DMS53 treated with DMSO at 0.1 percent for 48 hours (cell line): ENCODE data around the gene BCLAF1.
"Not testable (repeated sequence)": the region's sequence is repeated elsewhere in the genome, so short reads cannot be mapped to it uniquely, and the experiment has no call there.

Experiments used
- DNase-seq: peaks from one replicate; lab custom pipeline; 2025; ENCODE audit not compliant: unreplicated experiment; lab: John Stamatoyannopoulos, UW

The BCLAF1 gene

DNA sequence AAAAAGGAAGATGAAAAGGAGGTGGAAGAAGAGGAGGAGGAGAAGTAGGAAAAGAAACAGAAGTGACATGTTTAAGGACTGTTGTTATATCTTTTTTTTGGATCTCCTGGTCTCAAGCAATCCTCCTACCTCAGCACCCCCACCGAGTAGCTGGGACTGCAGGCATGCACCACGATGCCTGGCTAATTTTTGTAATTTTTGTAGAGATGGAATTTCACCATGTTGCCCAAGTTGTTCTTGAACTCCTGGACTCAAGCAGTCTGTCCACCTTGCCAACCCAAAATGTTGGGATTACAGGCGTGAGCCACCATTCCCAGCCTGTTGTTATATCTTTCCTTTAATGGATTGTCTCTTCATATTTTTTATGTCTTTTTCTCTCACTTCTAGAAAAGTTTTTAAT, 19.5 kb upstream of the BCLAF1 start:
- DNase-seq: no peak

DNA sequence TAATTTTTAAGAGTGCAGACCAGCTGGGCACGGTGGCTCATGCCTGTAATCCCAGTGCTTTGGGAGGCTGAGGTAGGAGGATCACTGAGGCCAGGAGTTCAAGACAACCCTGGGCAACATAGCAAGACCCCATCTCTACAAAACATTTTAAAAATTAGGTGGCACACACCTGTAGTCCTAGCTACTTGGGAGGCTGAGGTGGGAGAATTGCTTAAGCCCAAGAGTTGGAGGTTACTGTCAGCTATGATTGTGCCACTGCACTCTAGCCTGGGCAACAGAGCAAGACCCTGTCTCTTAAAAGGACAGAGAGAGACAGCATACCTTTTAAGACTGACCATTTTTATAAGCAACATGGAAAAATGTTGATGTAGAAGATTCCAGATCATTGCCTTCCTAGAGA, 18.8 kb upstream of the BCLAF1 start:
- DNase-seq: not testable (repeated sequence)

DNA sequence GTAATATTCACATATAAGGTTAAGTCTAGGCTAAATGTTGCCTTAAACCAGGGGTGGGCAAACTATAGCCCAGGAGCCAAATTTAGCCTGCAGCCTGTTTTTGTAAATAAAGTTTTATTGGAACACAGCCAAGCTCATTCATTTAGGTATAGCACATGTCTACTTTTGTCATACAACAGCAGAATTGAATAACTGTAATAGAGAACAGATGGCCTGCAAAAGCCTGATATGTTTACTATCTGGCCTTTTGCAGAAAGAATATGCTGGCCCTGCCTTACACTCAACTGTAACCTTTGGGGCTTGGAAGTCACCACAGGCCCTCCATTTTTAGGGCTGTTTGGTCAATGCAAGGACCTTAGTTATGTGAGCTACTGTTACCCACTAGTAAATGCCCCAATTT, 17.7 kb upstream of the BCLAF1 start:
- DNase-seq: no peak

DNA sequence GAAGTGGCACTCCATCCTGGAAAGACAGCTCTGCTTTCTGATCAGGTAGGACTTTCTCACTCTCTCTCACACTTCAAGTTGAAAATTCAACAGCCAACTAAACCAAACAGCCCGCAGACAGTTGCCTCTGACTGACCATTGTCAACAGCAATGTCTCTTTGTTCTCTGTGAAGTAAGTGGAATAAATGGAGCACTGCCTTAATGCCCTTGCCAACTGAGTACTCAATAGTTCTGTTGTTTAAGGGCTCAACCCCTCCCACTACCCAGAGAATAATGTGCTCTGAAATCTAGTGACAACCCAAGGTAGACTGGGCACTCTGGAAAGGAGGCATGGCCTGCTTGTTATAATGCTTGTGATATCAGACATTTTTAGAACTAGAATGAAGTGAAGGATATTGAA, 16.8 kb upstream of the BCLAF1 start:
- DNase-seq: no peak

DNA sequence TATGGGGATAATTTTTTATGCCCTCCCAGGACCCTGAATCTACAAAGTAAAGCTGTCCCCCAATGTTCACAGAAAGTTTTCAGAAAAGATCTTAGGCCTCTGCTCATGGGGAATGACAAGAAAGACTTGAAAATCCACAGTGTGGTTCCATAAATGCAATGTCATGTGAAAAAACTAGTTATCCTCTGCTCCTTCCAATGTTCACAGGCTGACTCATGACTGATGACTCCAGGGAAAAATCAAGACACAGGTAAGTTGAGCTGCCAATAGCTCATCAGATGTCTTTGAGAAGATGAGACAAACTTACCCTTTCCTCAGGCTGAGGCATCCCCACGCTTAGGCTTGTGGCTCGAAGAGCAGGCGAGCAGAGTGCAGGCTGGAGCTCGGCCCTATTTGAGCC, 14.8 kb upstream of the BCLAF1 start:
- no peak for DNase-seq

DNA sequence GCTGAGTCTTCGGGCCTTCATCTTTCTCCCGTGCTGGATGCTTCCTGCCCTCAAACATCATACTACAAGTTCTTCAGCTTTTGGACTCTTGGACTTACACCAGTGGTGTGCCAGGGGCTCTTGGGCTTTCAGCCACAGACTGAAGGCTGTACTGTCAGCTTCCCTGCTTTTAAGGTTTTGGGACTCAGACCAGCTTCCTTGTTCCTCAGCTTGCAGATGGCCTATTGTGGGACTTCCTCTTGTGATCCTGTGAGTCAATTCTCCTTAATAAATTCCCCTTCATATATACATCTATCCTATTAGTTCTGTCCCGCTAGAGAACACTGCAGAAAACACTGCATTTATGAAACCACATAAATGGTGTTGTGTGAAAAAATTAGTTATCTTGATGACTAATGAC, 13.9 kb upstream of the BCLAF1 start:
- DNase-seq: no peak

GRCh38 chr6:136294621-136295020, 5.0 kb upstream of the BCLAF1 start:
- DNase-seq: no peak

GRCh38 chr6:136290410-136291010, 864 bp upstream of the BCLAF1 start:
- peak; percentile 54 for DNase-seq

DNA sequence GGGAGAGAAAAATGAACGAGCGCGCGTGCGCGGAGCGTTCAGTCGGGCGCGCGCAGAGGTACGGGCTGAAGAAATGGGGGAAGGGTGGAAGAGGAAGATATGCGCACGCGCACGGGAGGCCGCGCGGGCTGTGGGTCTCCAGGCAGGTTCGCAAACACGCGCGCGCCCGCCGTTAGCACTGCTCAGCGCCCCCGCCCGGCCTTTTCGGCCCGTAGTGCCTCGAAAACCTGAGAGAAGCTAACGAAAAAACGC, 393 bp downstream of the BCLAF1 start:
- DNase-seq: peak; percentile 70

- peak; percentile 32 for DNase-seq
Observed at GRCh38 chr6:136288566-136289326, 900 bp downstream of the BCLAF1 start.

DNA sequence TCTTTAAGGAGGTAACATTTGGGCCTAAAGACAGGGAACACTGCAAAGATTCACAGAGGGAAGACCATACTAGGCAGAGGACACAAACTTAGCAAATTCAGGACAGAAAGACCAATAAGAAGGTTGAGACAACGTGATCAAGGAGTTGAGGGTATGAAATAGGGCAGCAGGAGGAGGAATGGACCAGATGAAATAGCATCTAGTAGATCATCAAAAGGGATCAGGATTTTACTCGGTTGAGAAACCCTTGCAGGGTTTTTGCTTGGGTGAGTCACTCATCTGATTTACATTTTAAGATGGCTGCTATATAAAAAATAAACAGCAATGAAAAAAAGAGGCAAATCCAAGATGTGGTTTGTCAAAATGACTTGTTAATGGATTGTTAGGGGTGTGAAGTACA, 4.7 kb downstream of the BCLAF1 start:
- no peak for DNase-seq

DNA sequence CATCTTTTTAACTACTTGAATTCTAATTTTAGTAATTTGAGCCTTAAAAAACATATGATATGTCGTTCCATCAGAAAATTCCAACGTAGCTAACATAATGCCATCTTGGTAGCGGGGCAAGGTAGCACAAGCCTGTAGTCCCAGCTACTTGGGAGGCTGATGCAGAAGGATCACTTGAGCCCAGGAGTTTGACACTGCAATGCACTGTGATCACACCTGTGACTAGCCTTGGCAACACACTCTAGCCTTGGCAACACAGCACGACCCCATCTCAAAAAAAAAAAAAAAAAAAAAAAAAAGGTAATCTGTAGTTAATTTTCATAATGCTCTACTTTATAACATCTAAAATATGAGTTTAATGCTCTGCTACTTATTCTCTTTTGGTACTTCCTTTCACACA, 6.7 kb downstream of the BCLAF1 start:
- DNase-seq: no peak

DNA sequence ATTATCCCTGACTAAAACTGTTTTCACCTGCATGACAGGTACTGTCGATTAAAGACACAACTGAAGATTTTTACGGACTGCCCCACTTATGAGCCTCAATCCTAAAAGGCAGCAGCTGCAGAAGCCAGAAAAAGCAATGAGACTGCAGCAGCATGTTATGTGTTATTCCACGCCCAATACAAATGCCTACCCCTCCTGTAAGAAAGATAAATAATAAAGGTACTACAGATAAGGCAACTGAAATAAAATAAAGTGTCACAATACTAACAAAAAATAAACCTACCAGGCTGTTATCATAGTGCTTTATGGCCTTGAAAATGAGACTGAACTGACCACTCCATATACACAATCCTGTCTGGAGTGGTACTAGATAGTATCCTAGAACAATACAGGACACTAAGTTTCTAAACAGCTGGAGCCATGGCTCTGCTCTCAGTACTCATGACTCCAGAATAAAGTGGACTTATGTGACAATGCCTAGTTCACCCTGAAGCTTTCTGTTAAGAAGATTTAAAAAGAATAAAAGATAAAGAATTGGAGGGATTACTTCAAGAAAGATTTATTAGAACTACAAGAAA, 9.5 kb downstream of the BCLAF1 start:
- no peak for DNase-seq

GRCh38 chr6:136274062-136274461, 15.6 kb downstream of the BCLAF1 start:
- DNase-seq: no peak

DNA sequence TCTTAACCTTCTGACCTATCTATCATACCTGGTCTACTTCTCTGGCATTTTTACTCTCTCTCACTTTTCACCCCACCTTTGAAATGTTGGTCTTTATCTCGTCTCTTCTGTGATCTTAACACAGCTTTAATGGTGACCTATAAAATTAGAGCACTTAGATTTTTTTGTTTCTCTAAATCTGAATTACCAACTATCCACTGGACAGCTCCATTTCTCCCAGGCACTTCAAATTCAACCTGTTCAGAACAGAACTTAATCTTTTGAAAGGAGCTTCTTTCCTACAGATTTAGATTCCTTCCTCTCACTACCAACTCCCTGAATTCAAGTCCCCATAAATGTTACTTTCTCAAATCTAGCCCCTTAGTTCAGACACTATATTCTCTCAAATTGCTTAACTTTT, 24.5 kb downstream of the BCLAF1 start:
- DNase-seq: no peak

GRCh38 chr6:136262940-136263339, 26.7 kb downstream of the BCLAF1 start:
- DNase-seq: no peak

- no peak for DNase-seq
Observed at GRCh38 chr6:136254851-136255466, 34.7 kb downstream of the BCLAF1 start.

GRCh38 chr6:136253734-136254133, 35.9 kb downstream of the BCLAF1 start:
- no peak for DNase-seq

DNA sequence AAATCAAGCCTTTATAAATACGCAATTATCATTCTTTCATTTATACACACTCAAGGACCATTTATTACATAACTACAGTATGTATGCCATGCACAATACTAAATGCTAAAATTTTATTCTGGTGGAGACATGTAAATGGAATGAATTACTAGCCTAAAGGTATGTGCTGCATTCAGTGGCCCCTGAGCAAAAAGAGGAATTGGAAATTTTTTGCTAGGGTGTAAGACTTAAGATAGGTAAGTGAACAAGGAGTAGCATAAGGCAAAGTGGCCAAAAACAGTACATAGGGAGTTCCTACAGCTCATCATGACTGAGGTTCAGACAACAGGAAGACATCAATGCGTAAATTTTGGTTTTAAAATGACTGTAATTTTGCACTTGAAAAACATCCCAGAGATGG, 37.2 kb downstream of the BCLAF1 start:
- no peak for DNase-seq

DNA sequence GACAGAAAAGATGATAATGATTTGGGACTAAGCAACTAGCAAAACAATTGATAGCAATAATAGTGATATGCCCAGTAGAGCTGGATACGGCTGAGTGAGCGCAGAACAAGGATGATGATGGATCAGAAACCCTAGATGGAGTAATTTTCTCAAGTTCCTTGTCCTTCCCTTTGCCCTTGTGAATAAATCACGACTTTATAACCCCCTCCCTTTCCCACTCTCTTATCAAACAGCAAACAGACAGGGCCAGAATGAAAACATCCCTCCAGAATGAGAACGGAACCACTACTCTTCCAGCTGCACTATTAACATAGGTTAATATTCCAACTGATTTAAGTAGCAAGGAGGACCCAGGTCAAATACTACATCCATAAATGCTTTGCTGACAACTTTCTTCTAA, 38.3 kb downstream of the BCLAF1 start:
- DNase-seq: no peak

GRCh38 chr6:136250686-136251008, 39.0 kb downstream of the BCLAF1 start:
- DNase-seq: peak; percentile 56

DNA sequence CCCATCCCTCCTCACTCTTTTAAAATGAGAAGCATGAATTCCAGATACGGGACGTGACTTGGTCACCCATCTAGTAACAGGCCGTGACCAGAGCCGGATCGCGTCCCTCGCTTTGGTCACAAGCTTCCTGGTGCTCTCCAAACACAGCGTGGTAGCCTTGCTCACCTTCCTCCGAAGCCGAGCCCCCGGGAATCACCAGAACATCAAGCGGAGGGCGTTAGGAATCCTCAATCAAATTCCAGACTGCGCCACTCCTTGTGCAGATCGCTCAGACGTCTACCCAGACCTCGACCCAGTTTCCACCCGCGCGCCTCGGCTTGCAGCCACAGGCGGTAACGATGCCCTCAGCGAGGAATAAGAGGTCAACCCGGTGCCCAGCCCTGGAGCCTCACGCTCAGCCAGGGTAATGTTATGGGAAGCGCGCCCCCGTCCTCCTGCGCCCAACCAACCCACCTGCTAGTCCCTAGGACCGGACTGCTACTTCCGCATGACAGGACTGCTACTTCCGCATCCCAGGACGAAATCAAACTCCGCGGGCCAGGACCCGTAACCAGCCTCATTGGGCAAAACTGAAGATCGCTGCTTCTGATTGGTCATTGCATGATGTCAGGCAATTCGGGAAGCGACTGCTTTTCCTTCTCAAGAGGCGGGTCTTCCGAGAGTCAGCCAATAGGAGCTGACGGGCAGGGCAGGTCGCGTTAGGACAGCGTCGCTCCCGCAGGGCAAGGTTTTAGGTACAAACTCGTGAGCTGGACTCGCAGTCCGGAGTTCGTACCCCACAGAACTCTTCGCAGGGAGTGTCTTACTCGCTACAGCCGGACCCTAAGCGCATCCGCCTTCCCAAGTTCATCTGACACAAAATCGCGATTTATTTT, 39.6 kb downstream of the BCLAF1 start, which contains the start of gene MTFR2:
TSS of gene MTFR2 (minus strand) at position 501 of the 875 bp plus-strand sequence. CDS start 1,212 bp downstream, outside the sequence.
- DNase-seq: peak; percentile 92
